Hepatocyte (in vitro differentiated cells): Measurements from ENCODE around the gene HEPH. TPM values are rescaled to one million over a fixed set of nuclear protein-coding genes. Genes with fewer than 3 reads are reported as not detected.

Experiments
- DNase-seq: peaks from one replicate; pipeline ENCODE4 v3.0.0-alpha.2; 2016; ENCODE audit warnings: low spot score
- H2AFZ ChIP-seq: fragments of 200-600 bp; sonication (generic); 2 replicates; pipeline ENCODE4 v1.6.0; 2016; ENCODE audit warnings: antibody characterized with exemption, mild to moderate bottlenecking
- H3K27ac ChIP-seq: fragments of 200-600 bp; sonication (generic); 2 replicates; pipeline ENCODE4 v1.5.1; 2016; ENCODE audit warnings: mild to moderate bottlenecking
- H3K27me3 ChIP-seq: fragments of 200-600 bp; sonication (generic); 2 replicates; pipeline ENCODE4 v1.6.1; 2016
- H3K36me3 ChIP-seq: fragments of 200-600 bp; sonication (generic); replicated peaks from 2 replicates; pipeline ENCODE4 v1.5.1; 2016; ENCODE audit warnings: low read depth; ENCODE audit not compliant: insufficient read depth
- H3K4me1 ChIP-seq: fragments of 200-600 bp; sonication (generic); 2 replicates; pipeline ENCODE4 v1.5.1; 2016; ENCODE audit warnings: mild to moderate bottlenecking, moderate library complexity; ENCODE audit not compliant: insufficient read depth
- H3K4me2 ChIP-seq: fragments of 200-600 bp; sonication (generic); 2 replicates; pipeline ENCODE4 v1.6.0; 2016
- H3K4me3 ChIP-seq: fragments of 200-600 bp; sonication (generic); 2 replicates; pipeline ENCODE4 v1.5.1; 2016; ENCODE audit warnings: mild to moderate bottlenecking
- H3K79me2 ChIP-seq: fragments of 200-600 bp; sonication (generic); 2 replicates; pipeline ENCODE4 v1.6.0; 2017; ENCODE audit warnings: mild to moderate bottlenecking
- H3K9me2 ChIP-seq: fragments of 200-600 bp; sonication (generic); replicated peaks from 2 replicates; pipeline ENCODE4 v1.6.0; 2017; ENCODE audit warnings: mild to moderate bottlenecking; ENCODE audit not compliant: insufficient read depth
- H3K9me3 ChIP-seq: fragments of 200-600 bp; sonication (generic); 2 replicates; pipeline ENCODE4 v1.5.1; 2016; ENCODE audit warnings: low read depth, mild to moderate bottlenecking
- H4K20me1 ChIP-seq: fragments of 200-600 bp; sonication (generic); 2 replicates; pipeline ENCODE4 v1.6.0; 2016; ENCODE audit warnings: mild to moderate bottlenecking; ENCODE audit not compliant: insufficient read depth, poor library complexity, severe bottlenecking
- EZH2 ChIP-seq: fragments of 200-600 bp; sonication (generic); IDR thresholded peaks from 2 replicates; pipeline ENCODE4 v1.6.1; 2016; ENCODE audit warnings: antibody characterized with exemption, mild to moderate bottlenecking, borderline replicate concordance
- EZH2phosphoT487 ChIP-seq: fragments of 200-600 bp; sonication (generic); IDR thresholded peaks from one replicate; pipeline ENCODE4 v1.6.1; 2018; ENCODE audit warnings: antibody characterized with exemption, mild to moderate bottlenecking, low read depth, moderate library complexity; ENCODE audit not compliant: unreplicated experiment, severe bottlenecking
- WGBS: methylation state at CpG from one replicate; pipeline ENCODE4 v1.1.6; 2016; ENCODE audit warnings: low lambda C conversion rate; ENCODE audit errors: missing lambda C conversion rate; 5-methylcytosine and 5-hydroxymethylcytosine counted together
- polyA plus RNA-seq: library from polyadenylated mRNA; unstranded; fragments of >200 nt; fragmentation: Nextera tagmentation; extraction: Ambion mirVana; gene quantifications from 2 replicates; pipeline ENCODE4 v1.2.1, GENCODE V29; 2016
- total RNA-seq: library from RNA; depleted of rRNA; stranded (reverse); fragments of >200 nt; gene quantifications from 2 replicates; pipeline ENCODE4 v1.2.3, GENCODE V29; 2014
- TF ChIP-seq, protein P1 (sequence below): fragments of 200-600 bp; sonication (generic); IDR thresholded peaks from 2 replicates; pipeline ENCODE4 v1.5.1; 2016; ENCODE audit warnings: antibody characterized with exemption, mild to moderate bottlenecking; ENCODE audit not compliant: poor library complexity

Gene HEPH
- total and polyA plus RNA-seq, 2 experiments from 2014 or later = 64.6 to 159 TPM

DNA sequence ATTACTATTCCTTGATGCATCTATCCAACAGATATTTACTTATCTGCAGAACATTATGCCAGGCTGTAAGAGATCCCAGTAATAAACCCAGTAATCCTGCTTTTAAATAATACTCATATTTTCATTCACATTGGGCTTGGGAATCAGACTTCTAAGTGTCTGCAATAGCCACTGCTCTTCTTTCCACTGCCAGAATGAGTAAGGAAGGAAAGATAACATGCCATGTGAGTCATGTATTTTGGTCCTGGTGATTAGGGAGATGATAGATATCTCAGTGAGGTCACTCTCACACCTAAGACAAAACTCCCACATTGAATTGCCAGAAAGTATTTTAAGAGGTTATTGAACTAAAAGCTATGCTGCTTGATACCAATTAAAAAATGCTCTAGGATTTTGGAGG, 13.9 kb upstream of the HEPH start:
- Histone ChIP-seq H3K9me2 (no peaks in the 10 kb centered on the region), H3K4me3 (no peak overlapping the region), H2AFZ (no peak overlapping the region), H3K27ac (no peak overlapping the region), H3K27me3 (no peaks in the 10 kb centered on the region), H3K4me1 (no peaks in the 10 kb centered on the region), H4K20me1 (no peaks in the 10 kb centered on the region), H3K9me3 (no peaks in the 10 kb centered on the region), H3K36me3 (no peaks in the 10 kb centered on the region), H3K79me2 (no peaks in the 10 kb centered on the region), H3K4me2 (no peak overlapping the region)
- no peak for DNase-seq
- TF ChIP-seq, protein P1, sequence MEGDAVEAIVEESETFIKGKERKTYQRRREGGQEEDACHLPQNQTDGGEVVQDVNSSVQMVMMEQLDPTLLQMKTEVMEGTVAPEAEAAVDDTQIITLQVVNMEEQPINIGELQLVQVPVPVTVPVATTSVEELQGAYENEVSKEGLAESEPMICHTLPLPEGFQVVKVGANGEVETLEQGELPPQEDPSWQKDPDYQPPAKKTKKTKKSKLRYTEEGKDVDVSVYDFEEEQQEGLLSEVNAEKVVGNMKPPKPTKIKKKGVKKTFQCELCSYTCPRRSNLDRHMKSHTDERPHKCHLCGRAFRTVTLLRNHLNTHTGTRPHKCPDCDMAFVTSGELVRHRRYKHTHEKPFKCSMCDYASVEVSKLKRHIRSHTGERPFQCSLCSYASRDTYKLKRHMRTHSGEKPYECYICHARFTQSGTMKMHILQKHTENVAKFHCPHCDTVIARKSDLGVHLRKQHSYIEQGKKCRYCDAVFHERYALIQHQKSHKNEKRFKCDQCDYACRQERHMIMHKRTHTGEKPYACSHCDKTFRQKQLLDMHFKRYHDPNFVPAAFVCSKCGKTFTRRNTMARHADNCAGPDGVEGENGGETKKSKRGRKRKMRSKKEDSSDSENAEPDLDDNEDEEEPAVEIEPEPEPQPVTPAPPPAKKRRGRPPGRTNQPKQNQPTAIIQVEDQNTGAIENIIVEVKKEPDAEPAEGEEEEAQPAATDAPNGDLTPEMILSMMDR = no peak
- TF ChIP-seq EZH2phosphoT487 = no peak
- TF ChIP-seq EZH2 = no peak

DNA sequence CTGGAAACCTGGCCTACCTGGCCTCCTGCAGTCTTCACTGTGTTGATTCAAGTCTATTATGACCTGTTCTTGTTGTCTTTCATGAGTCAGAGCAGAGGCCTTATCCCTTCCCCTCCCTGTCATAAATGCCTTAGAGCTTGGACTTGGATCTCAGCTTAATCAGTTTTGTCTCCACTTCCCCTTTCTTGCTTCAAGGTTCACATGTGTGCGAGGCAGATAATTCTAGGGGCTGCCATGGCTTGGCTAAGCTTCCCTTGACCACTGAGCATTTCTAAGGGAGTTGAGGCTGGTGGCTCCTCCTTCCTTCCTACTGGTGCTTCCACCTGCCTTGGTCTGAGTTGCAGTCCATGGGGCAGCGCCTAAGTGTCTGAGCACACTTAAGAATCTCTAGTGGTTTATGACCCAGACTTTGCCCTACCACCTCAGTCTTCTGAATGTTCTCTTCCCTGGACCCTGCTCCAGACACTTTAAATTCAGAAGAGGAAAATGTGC, 1.7 kb upstream of the HEPH start:
- H3K4me2 ChIP-seq = peak overlapping the region; percentile 72
- peak overlapping the region; percentile 93 for H3K27ac ChIP-seq
- peaks cover 28% of the 10 kb centered on the region for H3K79me2 ChIP-seq
- no peaks in the 10 kb centered on the region for H3K27me3 ChIP-seq
- DNase-seq = peak; percentile 60
- WGBS = 46% methylated on average over 2 of the region's 2 CpGs
- no peaks in the 10 kb centered on the region for H3K9me2 ChIP-seq
- no peaks in the 10 kb centered on the region for H4K20me1 ChIP-seq
- no peak overlapping the region for H3K4me3 ChIP-seq
- no peaks in the 10 kb centered on the region for H3K36me3 ChIP-seq
- H3K4me1 ChIP-seq = no peaks in the 10 kb centered on the region
- no peak for TF ChIP-seq EZH2phosphoT487
- no peak for TF ChIP-seq EZH2
- TF ChIP-seq, protein P1 = no peak
- no peak overlapping the region for H2AFZ ChIP-seq
- H3K9me3 ChIP-seq = no peaks in the 10 kb centered on the region

DNA sequence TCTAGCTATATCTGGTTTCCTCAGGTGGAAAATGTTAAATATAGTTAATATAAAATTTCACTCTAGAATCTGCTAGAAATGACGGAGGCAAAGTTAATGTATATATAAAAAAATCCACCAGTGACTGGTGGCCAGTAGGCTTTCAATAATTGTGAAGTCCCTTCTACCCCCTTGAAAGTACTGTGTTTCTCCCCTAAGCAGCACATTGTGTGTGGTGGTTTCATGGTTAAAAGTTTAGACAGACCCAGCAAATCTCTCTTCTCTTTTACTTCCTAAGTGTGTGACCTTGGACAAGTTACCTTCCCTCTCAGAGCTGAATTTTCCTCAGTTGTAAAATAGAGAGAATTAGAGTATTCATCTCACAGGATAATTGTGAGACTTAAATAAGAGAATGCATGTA, 600 bp upstream of the HEPH start:
- WGBS = 64% methylated on average over 1 of the region's 1 CpG
- no peak for DNase-seq
- H3K36me3 ChIP-seq = no peaks in the 10 kb centered on the region
- H3K79me2 ChIP-seq = peaks cover 37% of the 10 kb centered on the region
- H3K27ac ChIP-seq = peak overlapping the region; percentile 93
- H3K9me2 ChIP-seq = no peaks in the 10 kb centered on the region
- H3K4me2 ChIP-seq = peak overlapping the region; percentile 72
- peak overlapping the region; percentile 5 for H3K4me3 ChIP-seq
- H2AFZ ChIP-seq = no peak overlapping the region
- TF ChIP-seq EZH2phosphoT487 = no peak
- TF ChIP-seq, protein P1 = no peak
- TF ChIP-seq EZH2 = no peak
- no peaks in the 10 kb centered on the region for H4K20me1 ChIP-seq
- no peaks in the 10 kb centered on the region for H3K9me3 ChIP-seq
- no peaks in the 10 kb centered on the region for H3K27me3 ChIP-seq
- H3K4me1 ChIP-seq = no peaks in the 10 kb centered on the region

DNA sequence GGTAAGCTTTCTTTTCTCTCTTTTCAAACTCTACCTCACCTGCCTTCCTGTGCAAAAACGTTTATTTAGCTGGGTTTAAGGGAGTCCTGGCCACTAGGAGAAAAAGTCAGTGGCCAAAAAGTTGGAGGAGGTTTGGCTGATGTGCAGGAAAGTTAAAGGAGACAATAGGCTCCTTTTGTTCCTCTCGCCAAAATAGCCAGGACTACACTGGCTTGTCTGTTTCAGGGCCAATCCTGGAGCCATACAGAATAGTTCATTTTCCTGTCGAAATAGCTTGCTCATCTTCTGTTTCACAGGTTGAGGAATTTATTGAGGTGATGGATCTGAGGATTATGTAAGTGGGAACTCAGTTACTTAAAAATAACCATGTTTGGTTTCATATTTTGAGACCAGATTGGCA, 423 bp downstream of the HEPH start:
- peaks cover 43% of the 10 kb centered on the region for H3K79me2 ChIP-seq
- no peak for DNase-seq
- H3K4me1 ChIP-seq = no peaks in the 10 kb centered on the region
- peak overlapping the region; percentile 72 for H3K4me2 ChIP-seq
- no peaks in the 10 kb centered on the region for H4K20me1 ChIP-seq
- peak overlapping the region; percentile 37 for H3K4me3 ChIP-seq
- no peaks in the 10 kb centered on the region for H3K9me2 ChIP-seq
- 11% methylated on average over 3 of the region's 3 CpGs for WGBS
- no peaks in the 10 kb centered on the region for H3K36me3 ChIP-seq
- TF ChIP-seq EZH2 (no peak), EZH2phosphoT487 (no peak)
- TF ChIP-seq, protein P1 = no peak
- no peaks in the 10 kb centered on the region for H3K9me3 ChIP-seq
- H2AFZ ChIP-seq = peak overlapping the region; percentile 23
- H3K27ac ChIP-seq = peak overlapping the region; percentile 93
- no peaks in the 10 kb centered on the region for H3K27me3 ChIP-seq
